ENCODE measurements around the gene POU2F1. TPM values are rescaled to one million over a fixed set of nuclear protein-coding genes. Genes with fewer than 3 reads are reported as not detected.
"Not testable (repeated sequence)": the region's sequence is repeated elsewhere in the genome, so short reads cannot be mapped to it uniquely, and the experiment has no call there.

The POU2F1 gene
- total RNA-seq, 1 experiment from 2014 or later, result 4.8 TPM

- DNase-seq (ENCODE audit: low read depth), result no peak
Measured at GRCh38 chr1:167230437-167230836, 9.8 kb downstream of the POU2F1 start.

- no peak for DNase-seq (ENCODE audit: low read depth)
Measured at GRCh38 chr1:167231873-167232450, 11.3 kb downstream of the POU2F1 start.

GRCh38 chr1:167232801-167233200, 12.1 kb downstream of the POU2F1 start:
- DNase-seq (ENCODE audit: low read depth), result no peak

- no peak for DNase-seq (ENCODE audit: low read depth)
Measured at GRCh38 chr1:167233373-167233772, 12.7 kb downstream of the POU2F1 start.

GRCh38 chr1:167237000-167237399, 16.3 kb downstream of the POU2F1 start:
- no peak for DNase-seq (ENCODE audit: low read depth)

GRCh38 chr1:167238713-167239112, 18.0 kb downstream of the POU2F1 start:
- DNase-seq (ENCODE audit: low read depth), result no peak

- DNase-seq (ENCODE audit: low read depth), result no peak
Measured at GRCh38 chr1:167239257-167239656, 18.6 kb downstream of the POU2F1 start.

- no peak for DNase-seq (ENCODE audit: low read depth)
Measured at GRCh38 chr1:167244244-167244643, 23.6 kb downstream of the POU2F1 start.

- not testable (repeated sequence) for DNase-seq (ENCODE audit: low read depth)
Measured at GRCh38 chr1:167245168-167245567, 24.5 kb downstream of the POU2F1 start.

- no peak for DNase-seq (ENCODE audit: low read depth)
Measured at GRCh38 chr1:167246971-167247370, 26.3 kb downstream of the POU2F1 start.

- no peak for DNase-seq (ENCODE audit: low read depth)
Measured at GRCh38 chr1:167247754-167248153, 27.1 kb downstream of the POU2F1 start.

- no peak for DNase-seq (ENCODE audit: low read depth)
Measured at GRCh38 chr1:167248707-167249642, 28.3 kb downstream of the POU2F1 start.

GRCh38 chr1:167249702-167250101, 29.0 kb downstream of the POU2F1 start:
- no peak for DNase-seq (ENCODE audit: low read depth)

GRCh38 chr1:167250482-167250881, 29.8 kb downstream of the POU2F1 start:
- DNase-seq (ENCODE audit: low read depth), result no peak

GRCh38 chr1:167251472-167251871, 30.8 kb downstream of the POU2F1 start:
- no peak for DNase-seq (ENCODE audit: low read depth)

- DNase-seq (ENCODE audit: low read depth), result no peak
Measured at GRCh38 chr1:167252986-167253385, 32.3 kb downstream of the POU2F1 start.

GRCh38 chr1:167258858-167259257, 38.2 kb downstream of the POU2F1 start:
- no peak for DNase-seq (ENCODE audit: low read depth)

- DNase-seq (ENCODE audit: low read depth), result peak; percentile 28
Measured at GRCh38 chr1:167262836-167263235, 42.1 kb downstream of the POU2F1 start.

- no peak for DNase-seq (ENCODE audit: low read depth)
Measured at GRCh38 chr1:167263344-167263743, 42.7 kb downstream of the POU2F1 start.

GRCh38 chr1:167263819-167264464, 43.3 kb downstream of the POU2F1 start:
- DNase-seq (ENCODE audit: low read depth), result peak; percentile 31

- no peak for DNase-seq (ENCODE audit: low read depth)
Measured at GRCh38 chr1:167266965-167267364, 46.3 kb downstream of the POU2F1 start.

- no peak for DNase-seq (ENCODE audit: low read depth)
Measured at GRCh38 chr1:167268347-167268787, 47.7 kb downstream of the POU2F1 start.

Measured in LHCN-M2 (cell line).